ENCODE measurements around the gene TNFAIP6.

The TNFAIP6 gene

DNA sequence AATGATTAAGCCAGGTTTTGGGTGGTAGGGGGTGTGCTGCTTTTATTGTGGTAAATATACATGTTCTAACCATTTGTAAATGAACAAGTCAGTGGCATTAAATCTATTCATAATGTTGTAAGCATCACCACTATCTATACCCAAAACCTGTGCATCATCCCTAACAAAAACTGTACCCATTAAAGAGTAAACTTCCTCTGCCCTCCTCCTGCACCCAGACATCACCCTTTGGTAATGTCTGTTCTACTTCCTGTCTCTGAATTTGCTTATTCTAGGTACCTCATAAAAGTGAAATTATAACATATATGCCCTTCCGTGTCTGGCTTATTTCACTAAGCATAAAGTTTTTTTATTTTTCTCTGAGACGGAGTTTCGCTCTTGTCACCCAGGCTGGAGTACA, 66.4 kb downstream of the TNFAIP6 start:
- peak; percentile 7 for DNase-seq
